ENCODE measurements around the gene MR1. TPM values are rescaled to one million over a fixed set of nuclear protein-coding genes. Genes with fewer than 3 reads are reported as not detected.

Gene MR1
- total and polyA plus RNA-seq, 9 of the 15 experiments (the other 6 are each of a cell fraction or from before 2014, with no cell fraction given): 9.7 to 21.7 (median 15.6) TPM

- ChIA-PET CTCF (ENCODE audit: low intra/inter-chr PET ratio) (no interaction called here), POLR2A (interaction anchor here (0.6 to 10.3 kb wide), 30 partner anchors 11 to 1269 kb away, joined by 3 to 257 read pairs (median 4); no protein-coding TSS in a partner anchor)
- in situ Hi-C loops (cut with MboI) (no loop called here), intact Hi-C loops (cut with micrococcal nuclease) (no loop called here)
- no peaks in the 10 kb centered on the region for H3K9me3 ChIP-seq (replicated peaks; ENCODE audit: control insufficient read depth, insufficient read depth, low read depth, low read length)
- no peaks in the 10 kb centered on the region for H3K9me1 ChIP-seq (ENCODE audit: control insufficient read depth, insufficient read depth, low read length)
- peaks cover 32% of the 10 kb centered on the region for H3K36me3 ChIP-seq (ENCODE audit: control insufficient read depth, insufficient read depth, low read length)
- DNase-seq (ENCODE audit: extremely low read depth in 1 of 4, low spot score in 3 of 4) (no peak), ATAC-seq (no peak), FAIRE-seq (no peak)
- H3K9ac ChIP-seq (ENCODE audit: insufficient read depth in 1 of 2, low read depth in 2 of 2, low read length in 2 of 2): peak overlapping the region in 1 of 2 experiments; percentile 83; a peak in 1 of 4 replicates
- no TSS peak for BruUV-seq (replicated peaks)
- H3K4me3 ChIP-seq: peak overlapping the region; percentile 84
- 46% methylated on average over 8 of the region's 8 CpGs for WGBS (ENCODE audit: insufficient coverage, low coverage, missing lambda C conversion rate)
- no peak overlapping the region for H2AFZ ChIP-seq (ENCODE audit: low read depth, low read length)
- peaks cover 35% of the 10 kb centered on the region for H4K20me1 ChIP-seq (replicated peaks; ENCODE audit: control insufficient read depth, insufficient read depth, low read length)
- H3K27me3 ChIP-seq (ENCODE audit: control insufficient read depth in 2 of 2, insufficient read depth in 2 of 2, low read length in 2 of 2): no peaks in the 10 kb centered on the region
- 0 out of 3 replicates have a peak overlapping the region, but pooled peaks have one; percentile 82 for H3K27ac ChIP-seq (ENCODE audit: extremely low read depth, low read depth, low read length)
- peaks cover 25 to 34% of the 10 kb centered on the region in 2 experiments for H3K4me1 ChIP-seq (replicated peaks in 1 of 2; ENCODE audit: control insufficient read depth in 2 of 2, insufficient read depth in 2 of 2, low read length in 2 of 2)
- H3K79me2 ChIP-seq (ENCODE audit: control insufficient read depth, insufficient read depth, low read length): peaks cover 51% of the 10 kb centered on the region
- peak overlapping the region; percentile 88 for H3K4me2 ChIP-seq (ENCODE audit: insufficient read depth, low read length)
- 0 out of 4 replicates have a peak, but pooled peaks of 1 of the 2 experiments have one; percentile 14 for TF ChIP-seq KDM1A (IDR thresholded peaks at IDR 0.05)
- no peak for TF ChIP-seq HDAC1 (IDR thresholded peaks at IDR 0.05)
- TF ChIP-seq FIP1L1 (IDR thresholded peaks at IDR 0.05; ENCODE audit: low read depth, low read length, poor library complexity, severe bottlenecking): no peak
- TF ChIP-seq HMGN3 (IDR thresholded peaks at IDR 0.05; ENCODE audit: borderline replicate concordance, extremely low read depth, insufficient read length, low read depth, low read length): no peak
- TF ChIP-seq RNF219 (CRISPR knock-in tag; IDR thresholded peaks at IDR 0.05): no peak
- TF ChIP-seq ARID3A (IDR thresholded peaks at IDR 0.05; ENCODE audit: borderline replicate concordance, low read depth, low read length): no peak
- peak; percentile 91; the same call in 1 of the 2 replicates for TF ChIP-seq AFF4 (CRISPR knock-in tag; IDR thresholded peaks at IDR 0.05)
- TF ChIP-seq JUND (IDR thresholded peaks at IDR 0.05; ENCODE audit: borderline replicate concordance, low read depth, low read length): no peak
- no peak for TF ChIP-seq JUND (tag; IDR thresholded peaks at IDR 0.05; ENCODE audit: borderline replicate concordance, low read depth, low read length)
- no peak for TF ChIP-seq DMBX1 (CRISPR knock-in tag; IDR thresholded peaks at IDR 0.05; ENCODE audit: borderline replicate concordance)
- TF ChIP-seq RAD21 (CRISPR knock-in tag; conservative IDR thresholded peaks at IDR 0.05 in 1 of 2, IDR thresholded peaks at IDR 0.05 in 1 of 2): peak in 1 of 2 experiments; percentile 8; a peak in 1 of 4 replicates
- TF ChIP-seq POLR2H (tag; IDR thresholded peaks at IDR 0.05; ENCODE audit: low read depth): 0 out of 2 replicates have a peak, but pooled peaks have one; percentile 36
Observed at GRCh38 chr1:181091309-181092040, 57.7 kb downstream of the MR1 start.
